ENCODE results near the gene SLC25A44.

Gene SLC25A44

DNA sequence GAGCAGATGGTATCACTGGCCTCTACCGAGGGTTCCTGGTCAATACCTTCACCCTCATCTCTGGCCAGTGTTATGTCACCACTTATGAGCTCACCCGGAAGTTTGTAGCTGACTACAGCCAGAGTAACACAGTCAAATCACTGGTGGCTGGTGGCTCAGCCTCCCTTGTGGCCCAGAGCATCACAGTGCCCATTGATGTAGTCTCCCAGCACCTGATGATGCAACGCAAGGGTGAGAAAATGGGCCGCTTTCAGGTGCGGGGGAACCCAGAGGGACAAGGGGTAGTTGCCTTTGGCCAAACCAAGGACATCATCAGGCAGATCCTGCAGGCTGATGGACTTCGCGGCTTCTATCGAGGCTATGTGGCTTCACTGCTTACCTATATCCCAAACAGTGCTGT is 6.1 kb downstream of the SLC25A44 start:
- Histone ChIP-seq H3K4me3 (ENCODE audit: low read length) (no peak overlapping the region), H3K36me3 (ENCODE audit: control insufficient read depth, low read length) (peaks cover 55% of the 10 kb centered on the region), H4K20me1 (ENCODE audit: control insufficient read depth, insufficient read depth, low read depth, low read length) (0 out of 2 replicates have a peak, but pooled peaks cover 4% of the 10 kb centered on the region), H3K9me2 (replicated peaks; ENCODE audit: control insufficient read depth, low read length) (no peaks in the 10 kb centered on the region), H3K79me2 (ENCODE audit: control insufficient read depth, low read length) (peaks cover 77% of the 10 kb centered on the region), H3K27me3 (ENCODE audit: control insufficient read depth, low read length) (no peaks in the 10 kb centered on the region), H3K27ac (ENCODE audit: low read depth, low read length) (no peak overlapping the region), H3K4me2 (ENCODE audit: low read length) (no peak overlapping the region), H3K4me1 (ENCODE audit: control insufficient read depth, low read length) (peaks cover 17% of the 10 kb centered on the region), H3F3A (ENCODE audit: control insufficient read depth, insufficient read depth) (no peaks in the 10 kb centered on the region), H3K9me3 (ENCODE audit: control insufficient read depth, insufficient read depth, low read length) (no peaks in the 10 kb centered on the region)
- no peak for TF ChIP-seq EZH2phosphoT487 (IDR thresholded peaks at IDR 0.05; ENCODE audit: borderline replicate concordance, low read length)
- TF ChIP-seq, protein P1, sequence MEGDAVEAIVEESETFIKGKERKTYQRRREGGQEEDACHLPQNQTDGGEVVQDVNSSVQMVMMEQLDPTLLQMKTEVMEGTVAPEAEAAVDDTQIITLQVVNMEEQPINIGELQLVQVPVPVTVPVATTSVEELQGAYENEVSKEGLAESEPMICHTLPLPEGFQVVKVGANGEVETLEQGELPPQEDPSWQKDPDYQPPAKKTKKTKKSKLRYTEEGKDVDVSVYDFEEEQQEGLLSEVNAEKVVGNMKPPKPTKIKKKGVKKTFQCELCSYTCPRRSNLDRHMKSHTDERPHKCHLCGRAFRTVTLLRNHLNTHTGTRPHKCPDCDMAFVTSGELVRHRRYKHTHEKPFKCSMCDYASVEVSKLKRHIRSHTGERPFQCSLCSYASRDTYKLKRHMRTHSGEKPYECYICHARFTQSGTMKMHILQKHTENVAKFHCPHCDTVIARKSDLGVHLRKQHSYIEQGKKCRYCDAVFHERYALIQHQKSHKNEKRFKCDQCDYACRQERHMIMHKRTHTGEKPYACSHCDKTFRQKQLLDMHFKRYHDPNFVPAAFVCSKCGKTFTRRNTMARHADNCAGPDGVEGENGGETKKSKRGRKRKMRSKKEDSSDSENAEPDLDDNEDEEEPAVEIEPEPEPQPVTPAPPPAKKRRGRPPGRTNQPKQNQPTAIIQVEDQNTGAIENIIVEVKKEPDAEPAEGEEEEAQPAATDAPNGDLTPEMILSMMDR (IDR thresholded peaks at IDR 0.05; ENCODE audit: low read depth, low read length, poor library complexity, severe bottlenecking): no peak

DNA sequence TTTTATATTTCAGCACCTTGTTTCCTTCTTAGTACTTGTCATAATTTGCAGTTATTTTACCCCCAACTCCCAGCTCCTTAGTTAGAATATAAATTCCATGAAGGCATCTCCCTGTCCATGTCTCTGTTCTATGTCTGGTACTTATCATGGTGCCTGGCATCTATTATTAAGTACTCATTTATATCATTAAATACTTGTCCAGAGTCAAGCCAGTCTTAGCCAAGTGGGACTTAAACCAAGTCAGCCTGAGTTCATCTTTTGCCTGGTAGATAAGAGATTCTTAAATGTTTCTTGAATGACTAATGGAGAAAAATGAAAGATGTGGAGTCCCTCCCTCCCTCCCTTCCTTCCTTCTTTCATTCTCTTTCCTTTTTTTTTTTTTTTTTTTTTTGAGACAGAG is 9.4 kb downstream of the SLC25A44 start:
- H3K9me2 ChIP-seq (replicated peaks; ENCODE audit: control insufficient read depth, low read length): no peaks in the 10 kb centered on the region
- peaks cover 53% of the 10 kb centered on the region for H3K79me2 ChIP-seq (ENCODE audit: control insufficient read depth, low read length)
- H3K4me1 ChIP-seq (ENCODE audit: control insufficient read depth, low read length): peaks cover 4% of the 10 kb centered on the region; the same call in 1 of the 2 replicates

DNA sequence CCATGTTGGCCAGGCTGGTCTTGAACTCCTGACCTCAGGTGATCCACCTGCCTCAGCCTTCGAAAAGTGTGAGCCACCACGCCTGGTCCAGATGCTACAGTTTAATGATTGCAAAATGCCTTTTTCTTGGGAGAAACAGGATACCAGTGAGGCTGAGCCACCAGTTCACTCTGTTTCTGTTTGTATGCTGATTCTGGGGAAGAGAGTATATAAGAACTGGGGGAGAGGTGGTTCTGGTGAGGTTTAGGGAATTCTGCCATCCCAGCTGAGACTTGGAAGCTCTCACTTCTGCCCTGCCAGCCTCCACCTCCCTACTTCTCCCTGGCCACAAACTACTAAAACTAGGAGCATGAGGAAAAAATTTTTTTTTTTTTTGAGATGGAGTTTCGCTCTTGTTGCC is 10.8 kb downstream of the SLC25A44 start:
- Histone ChIP-seq H3K4me2 (ENCODE audit: low read length) (no peak overlapping the region), H3K27ac (ENCODE audit: low read depth, low read length) (no peak overlapping the region), H3K27me3 (ENCODE audit: control insufficient read depth, low read length) (no peaks in the 10 kb centered on the region), H3K9me2 (replicated peaks; ENCODE audit: control insufficient read depth, low read length) (no peaks in the 10 kb centered on the region), H3K9me3 (ENCODE audit: control insufficient read depth, insufficient read depth, low read length) (no peaks in the 10 kb centered on the region), H3K79me2 (ENCODE audit: control insufficient read depth, low read length) (peaks cover 39% of the 10 kb centered on the region), H3F3A (ENCODE audit: control insufficient read depth, insufficient read depth) (no peaks in the 10 kb centered on the region), H3K4me1 (ENCODE audit: control insufficient read depth, low read length) (peaks cover 4% of the 10 kb centered on the region; the same call in 1 of the 2 replicates), H4K20me1 (ENCODE audit: control insufficient read depth, insufficient read depth, low read depth, low read length) (0 out of 2 replicates have a peak, but pooled peaks cover 4% of the 10 kb centered on the region), H3K4me3 (ENCODE audit: low read length) (no peak overlapping the region), H3K36me3 (ENCODE audit: control insufficient read depth, low read length) (peaks cover 57% of the 10 kb centered on the region)
- TF ChIP-seq, protein P1 (IDR thresholded peaks at IDR 0.05; ENCODE audit: low read depth, low read length, poor library complexity, severe bottlenecking): no peak
- TF ChIP-seq EZH2phosphoT487 (IDR thresholded peaks at IDR 0.05; ENCODE audit: borderline replicate concordance, low read length): no peak

More for the DNA sequence above, 9.4 kb downstream of the SLC25A44 start:
- Histone ChIP-seq H3K4me3 (ENCODE audit: low read length) (no peak overlapping the region), H3K36me3 (ENCODE audit: control insufficient read depth, low read length) (peaks cover 56% of the 10 kb centered on the region), H3K27ac (ENCODE audit: low read depth, low read length) (no peak overlapping the region), H3F3A (ENCODE audit: control insufficient read depth, insufficient read depth) (no peaks in the 10 kb centered on the region), H3K9me3 (ENCODE audit: control insufficient read depth, insufficient read depth, low read length) (no peaks in the 10 kb centered on the region), H3K27me3 (ENCODE audit: control insufficient read depth, low read length) (no peaks in the 10 kb centered on the region), H3K4me2 (ENCODE audit: low read length) (no peak overlapping the region), H4K20me1 (ENCODE audit: control insufficient read depth, insufficient read depth, low read depth, low read length) (0 out of 2 replicates have a peak, but pooled peaks cover 4% of the 10 kb centered on the region)
- TF ChIP-seq EZH2phosphoT487 (IDR thresholded peaks at IDR 0.05; ENCODE audit: borderline replicate concordance, low read length): no peak
- TF ChIP-seq, protein P1 (IDR thresholded peaks at IDR 0.05; ENCODE audit: low read depth, low read length, poor library complexity, severe bottlenecking): no peak

Data from DOHH2 (cell line).